Activated CD8-positive, alpha-beta memory T cell treated with anti-CD3 and anti-CD28 coated beads, Interleukin-2, amount 50 U/mL, for 1 hour (primary cell): ENCODE data around the gene NDST1.

Source experiments
- DNase-seq: peaks from one replicate; pipeline ENCODE4 v3.0.0-alpha.2; 2020; ENCODE audit errors: extremely low read depth

Gene NDST1

GRCh38 chr5:150606476-150606875, 98.5 kb downstream of the NDST1 start:
- no peak for DNase-seq

- DNase-seq = no peak
These were observed 99.2 kb downstream of the NDST1 start for GRCh38 chr5:150607105-150607504.
